ENCODE data around the gene ADH7. TPM values are rescaled to one million over a fixed set of nuclear protein-coding genes. Genes with fewer than 3 reads are reported as not detected.

Gene ADH7
- total RNA-seq, 4 donors from 2014 or later: 0.24 to 1.2 (median 0.76) TPM

DNA sequence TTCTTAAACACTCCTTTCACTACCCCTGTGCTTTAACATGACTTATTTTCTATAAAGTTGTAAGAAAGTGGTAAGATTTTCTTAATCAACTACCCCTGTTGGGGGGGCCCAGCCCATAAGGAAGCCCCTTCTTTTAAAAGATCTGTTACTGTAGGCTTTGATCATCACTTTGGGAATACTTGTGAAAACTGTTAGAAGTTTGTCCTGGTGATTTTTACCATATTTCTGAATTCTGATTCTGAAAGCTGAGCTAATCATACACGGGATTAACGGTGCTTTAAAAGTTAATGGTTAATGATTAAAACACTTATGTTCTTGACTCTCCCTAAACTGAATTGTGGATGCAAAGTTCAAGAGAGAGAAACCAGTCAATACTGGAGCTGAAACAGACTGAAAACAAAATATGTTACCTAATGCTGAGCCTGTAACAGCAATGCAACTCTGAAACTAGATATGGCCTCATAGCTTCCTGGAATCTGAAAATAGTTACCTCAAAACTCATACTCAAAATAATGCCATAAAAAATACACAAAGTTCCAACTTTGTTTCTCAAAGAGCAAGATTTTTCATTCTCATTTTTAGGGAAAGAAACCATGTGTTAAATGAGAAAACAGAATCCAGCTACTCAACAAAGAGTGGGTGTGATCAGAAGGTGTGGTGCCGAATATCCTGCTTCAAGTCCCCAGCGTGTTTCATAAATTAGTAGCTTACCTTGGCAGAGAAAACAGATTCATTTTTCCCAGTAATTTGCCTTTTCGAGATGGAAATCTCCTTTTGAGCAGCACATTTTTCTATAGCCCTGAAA is 31.6 kb downstream of the ADH7 start:
- Histone ChIP-seq H3K36me3 (no peaks in the 10 kb centered on the region), H3K27me3 (no peaks in the 10 kb centered on the region), H3K4me1 (peaks cover 18% of the 10 kb centered on the region), H3K4me3 (no peak overlapping the region), H3K9me3 (no peaks in the 10 kb centered on the region), H3K27ac (peak overlapping the region; percentile 81)
- TF ChIP-seq POLR2A (IDR thresholded peaks at IDR 0.05): no peak
- TF ChIP-seq, protein P1, sequence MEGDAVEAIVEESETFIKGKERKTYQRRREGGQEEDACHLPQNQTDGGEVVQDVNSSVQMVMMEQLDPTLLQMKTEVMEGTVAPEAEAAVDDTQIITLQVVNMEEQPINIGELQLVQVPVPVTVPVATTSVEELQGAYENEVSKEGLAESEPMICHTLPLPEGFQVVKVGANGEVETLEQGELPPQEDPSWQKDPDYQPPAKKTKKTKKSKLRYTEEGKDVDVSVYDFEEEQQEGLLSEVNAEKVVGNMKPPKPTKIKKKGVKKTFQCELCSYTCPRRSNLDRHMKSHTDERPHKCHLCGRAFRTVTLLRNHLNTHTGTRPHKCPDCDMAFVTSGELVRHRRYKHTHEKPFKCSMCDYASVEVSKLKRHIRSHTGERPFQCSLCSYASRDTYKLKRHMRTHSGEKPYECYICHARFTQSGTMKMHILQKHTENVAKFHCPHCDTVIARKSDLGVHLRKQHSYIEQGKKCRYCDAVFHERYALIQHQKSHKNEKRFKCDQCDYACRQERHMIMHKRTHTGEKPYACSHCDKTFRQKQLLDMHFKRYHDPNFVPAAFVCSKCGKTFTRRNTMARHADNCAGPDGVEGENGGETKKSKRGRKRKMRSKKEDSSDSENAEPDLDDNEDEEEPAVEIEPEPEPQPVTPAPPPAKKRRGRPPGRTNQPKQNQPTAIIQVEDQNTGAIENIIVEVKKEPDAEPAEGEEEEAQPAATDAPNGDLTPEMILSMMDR (IDR thresholded peaks at IDR 0.05): no peak
- TF ChIP-seq POLR2AphosphoS5 (IDR thresholded peaks at IDR 0.05): no peak
- TF ChIP-seq EP300 (IDR thresholded peaks at IDR 0.05): no peak
- 55% methylated on average over 5 of the region's 5 CpGs for WGBS
- DNase-seq (ENCODE audit: low spot score in 2 of 2): no peak

DNA sequence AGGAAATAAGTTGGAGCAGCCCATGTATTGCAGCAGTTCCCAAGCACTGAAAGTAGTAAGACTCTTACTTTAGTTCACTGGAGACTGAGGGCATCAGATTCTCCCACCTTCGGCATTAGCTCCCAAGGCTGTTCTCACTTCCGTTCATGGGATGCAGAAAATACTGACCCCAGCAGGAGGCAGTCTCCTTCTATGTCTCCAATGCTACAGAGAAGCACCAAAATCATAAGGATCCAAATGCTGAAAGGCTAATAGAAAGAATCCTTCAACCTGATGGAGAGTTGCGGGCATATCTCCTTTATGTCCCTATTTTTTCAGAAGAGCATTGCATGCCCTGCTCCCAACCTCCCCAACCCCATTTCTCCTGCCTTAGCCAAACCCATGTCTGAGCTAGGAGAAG is 32.4 kb downstream of the ADH7 start:
- Histone ChIP-seq H3K27me3 (no peaks in the 10 kb centered on the region), H3K9me3 (no peaks in the 10 kb centered on the region), H3K4me3 (no peak overlapping the region), H3K4me1 (peaks cover 18% of the 10 kb centered on the region), H3K27ac (peak overlapping the region; percentile 8), H3K36me3 (no peaks in the 10 kb centered on the region)
- WGBS: 98% methylated on average over 3 of the region's 3 CpGs
- DNase-seq (ENCODE audit: low spot score in 2 of 2): no peak
- no peak for TF ChIP-seq POLR2AphosphoS5 (IDR thresholded peaks at IDR 0.05)
- TF ChIP-seq, protein P1 (IDR thresholded peaks at IDR 0.05): no peak

DNA sequence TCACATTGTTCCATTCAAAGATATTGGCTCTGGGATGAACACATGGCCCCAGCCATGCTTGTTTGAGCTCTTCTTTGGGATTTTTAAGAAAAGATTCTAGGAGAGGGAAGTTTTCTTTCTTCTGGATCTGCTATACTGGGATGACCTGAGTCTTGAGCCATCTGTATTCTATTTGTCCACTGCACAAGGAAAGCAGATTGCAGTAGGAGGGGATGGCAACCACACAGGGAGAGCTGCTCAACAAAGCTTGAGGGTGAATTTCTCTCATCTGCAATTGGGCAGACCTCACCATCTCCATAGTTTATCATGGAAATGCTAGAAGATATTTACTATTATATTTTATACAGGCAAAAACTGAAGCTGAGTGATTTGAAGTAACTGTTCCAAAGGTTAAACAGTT is 34.3 kb downstream of the ADH7 start:
- Histone ChIP-seq H3K36me3 (no peaks in the 10 kb centered on the region), H3K4me3 (no peak overlapping the region), H3K27ac (no peak overlapping the region), H3K27me3 (no peaks in the 10 kb centered on the region), H3K4me1 (peaks cover 18% of the 10 kb centered on the region), H3K9me3 (no peaks in the 10 kb centered on the region)
- TF ChIP-seq POLR2A (IDR thresholded peaks at IDR 0.05): no peak
- no peak for TF ChIP-seq EP300 (IDR thresholded peaks at IDR 0.05)
- TF ChIP-seq, protein P1 (IDR thresholded peaks at IDR 0.05): no peak
- TF ChIP-seq POLR2AphosphoS5 (IDR thresholded peaks at IDR 0.05): no peak
- DNase-seq (ENCODE audit: low spot score in 2 of 2): no peak

DNA sequence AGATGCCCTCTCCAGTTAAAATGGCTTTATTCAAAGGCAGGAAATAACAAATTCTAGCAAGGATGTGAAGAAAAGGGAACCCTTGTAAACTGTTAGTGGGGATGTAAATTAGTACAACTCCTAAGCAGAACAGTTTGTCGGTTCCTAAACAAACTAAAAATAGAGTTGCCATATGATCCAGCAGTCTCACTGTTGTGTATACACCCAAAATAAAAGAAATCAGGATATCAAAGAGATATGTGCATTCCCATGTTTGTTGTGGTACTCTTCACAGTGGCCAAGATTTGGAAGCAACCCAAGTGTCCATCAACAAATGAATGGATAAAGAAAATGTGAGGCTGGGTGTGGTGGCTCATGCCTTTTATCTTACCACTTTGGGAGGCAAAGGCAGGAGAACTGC is 36.1 kb downstream of the ADH7 start:
- TF ChIP-seq EP300 (IDR thresholded peaks at IDR 0.05) (no peak), POLR2AphosphoS5 (IDR thresholded peaks at IDR 0.05) (no peak), POLR2A (IDR thresholded peaks at IDR 0.05) (no peak)
- TF ChIP-seq, protein P1 (IDR thresholded peaks at IDR 0.05): no peak
- H3K9me3 ChIP-seq: no peaks in the 10 kb centered on the region
- no peaks in the 10 kb centered on the region for H3K27me3 ChIP-seq
- DNase-seq (ENCODE audit: low spot score in 2 of 2): no peak
- H3K4me1 ChIP-seq: peaks cover 4% of the 10 kb centered on the region
- H3K36me3 ChIP-seq: no peaks in the 10 kb centered on the region
- H3K27ac ChIP-seq: no peak overlapping the region
- 47% methylated on average over 1 of the region's 1 CpG for WGBS
- no peak overlapping the region for H3K4me3 ChIP-seq

DNA sequence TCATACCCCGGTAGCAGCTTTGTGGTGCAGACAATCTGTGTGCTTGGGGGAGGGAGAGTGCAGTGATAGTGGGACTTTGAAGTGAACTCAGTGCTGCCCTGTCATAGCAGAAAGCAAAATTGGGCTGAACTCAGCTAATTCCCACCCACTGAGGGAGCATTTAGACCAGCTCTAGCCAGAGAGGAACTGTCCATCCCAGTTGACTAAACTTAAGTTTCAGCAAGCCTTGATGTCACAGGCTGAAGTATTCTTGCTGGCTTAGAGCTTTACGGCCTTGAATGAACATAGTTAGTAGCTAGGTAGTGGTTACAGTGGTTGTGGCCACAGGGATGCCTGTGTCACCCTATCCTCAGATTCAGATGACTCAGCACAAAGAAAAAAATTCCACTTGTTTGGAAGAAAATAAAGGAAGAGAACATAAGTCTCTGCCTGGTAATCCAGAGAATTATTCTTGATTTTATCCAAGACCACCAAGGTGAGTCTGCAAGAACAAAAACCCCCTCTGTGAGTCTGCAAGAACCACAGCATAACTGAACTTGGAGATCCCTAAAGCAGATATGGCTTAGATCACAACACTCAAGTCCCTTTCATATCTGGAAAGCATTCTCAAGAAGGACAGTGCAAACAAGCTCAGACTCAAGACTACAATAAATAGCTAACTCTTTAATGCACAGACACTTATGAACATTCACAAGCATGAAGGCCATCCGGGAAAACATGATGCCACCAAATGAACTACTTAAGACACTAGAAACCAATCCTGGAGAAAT is 39.4 kb downstream of the ADH7 start:
- H3K27me3 ChIP-seq: no peaks in the 10 kb centered on the region
- H3K4me1 ChIP-seq: no peaks in the 10 kb centered on the region
- TF ChIP-seq, protein P1 (IDR thresholded peaks at IDR 0.05): no peak
- no peak for TF ChIP-seq POLR2A (IDR thresholded peaks at IDR 0.05)
- TF ChIP-seq POLR2AphosphoS5 (IDR thresholded peaks at IDR 0.05): no peak
- TF ChIP-seq EP300 (IDR thresholded peaks at IDR 0.05): no peak
- H3K36me3 ChIP-seq: no peaks in the 10 kb centered on the region
- H3K4me3 ChIP-seq: no peak overlapping the region
- WGBS: 80% methylated on average over 3 of the region's 3 CpGs
- DNase-seq (ENCODE audit: low spot score in 2 of 2): no peak
- no peaks in the 10 kb centered on the region for H3K9me3 ChIP-seq
- H3K27ac ChIP-seq: no peak overlapping the region

Measured in suprapubic skin (tissue), 4 donors.